Stimulated activated CD4-positive, alpha-beta T cell treated with anti-CD3 and anti-CD28 coated beads, Interleukin-4, amount 100 ng/mL, for 48 hours (primary cell): ENCODE measurements around the gene P2RY11.

ENCODE experiments used
- DNase-seq, 2 donors: peaks; one replicate each; pipeline ENCODE4 v3.0.0-alpha.2; 2020; ENCODE audit warnings: low read depth in 2 of 2

Gene P2RY11

GRCh38 chr19:10113964-10114650 lies 2.6 kb downstream of the P2RY11 start:
- DNase-seq = no peak

- DNase-seq = no peak
Measured at GRCh38 chr19:10114651-10115391, 3.3 kb downstream of the P2RY11 start.

GRCh38 chr19:10115392-10116084 lies 4.0 kb downstream of the P2RY11 start:
- DNase-seq = no peak

GRCh38 chr19:10116085-10116865 lies 4.8 kb downstream of the P2RY11 start:
- no peak for DNase-seq

DNA sequence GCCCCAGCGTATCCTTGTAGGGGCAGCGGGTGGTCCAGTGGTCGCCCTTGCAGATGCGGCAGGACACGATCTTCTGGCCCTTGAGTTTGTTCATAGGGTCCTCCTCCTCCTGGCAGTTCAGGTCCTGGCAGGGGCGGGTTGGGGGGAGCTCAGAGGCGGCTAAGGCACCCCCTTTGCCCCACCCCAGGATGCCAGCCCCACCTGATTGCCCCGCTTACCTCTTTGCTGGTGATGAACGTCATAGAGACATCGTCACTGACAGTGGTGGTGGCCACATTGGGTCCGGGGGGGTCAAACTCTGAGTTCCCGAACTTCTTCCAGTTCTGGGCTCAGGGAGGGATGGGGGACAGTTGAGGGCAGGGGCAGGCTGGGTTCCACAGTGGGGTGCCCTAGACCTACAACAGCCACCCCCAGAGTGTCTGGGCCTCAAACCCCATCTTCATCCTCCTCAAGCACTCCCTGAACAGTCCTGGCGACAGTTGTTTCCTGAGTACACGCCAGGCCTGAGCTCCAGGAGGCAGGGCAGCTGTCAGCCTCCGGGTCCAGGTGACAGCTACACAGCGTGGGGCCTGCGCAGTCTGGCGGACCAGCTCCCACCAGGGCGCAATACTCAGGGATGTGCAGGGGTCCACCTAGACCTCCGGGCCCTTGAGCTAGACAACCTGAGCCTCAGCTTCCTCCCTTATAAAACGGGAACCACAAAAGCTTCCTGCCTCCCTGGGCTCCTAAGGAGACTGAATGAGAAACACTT lies 5.5 kb downstream of the P2RY11 start:
- DNase-seq = no peak

DNA sequence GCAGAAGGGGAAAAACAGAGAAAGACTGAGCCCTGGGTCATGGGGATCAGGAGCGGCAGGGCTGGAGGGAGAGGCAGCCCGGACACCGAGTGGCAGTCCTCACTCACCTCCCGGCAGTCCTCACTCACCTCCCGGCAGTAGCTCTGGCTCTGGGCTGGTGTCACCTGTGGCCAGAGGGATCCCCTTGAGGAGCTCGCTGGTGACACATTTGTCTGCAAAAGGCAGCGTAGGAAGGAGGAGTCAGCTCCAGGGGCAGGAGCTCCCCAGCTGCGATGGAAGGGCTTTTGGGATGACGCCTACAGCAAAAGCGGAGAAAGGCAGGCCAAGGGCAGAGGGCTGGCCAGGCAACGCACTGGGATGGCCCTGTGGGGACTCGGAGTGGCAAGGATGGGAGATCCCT lies 7.5 kb downstream of the P2RY11 start:
- no peak for DNase-seq

DNA sequence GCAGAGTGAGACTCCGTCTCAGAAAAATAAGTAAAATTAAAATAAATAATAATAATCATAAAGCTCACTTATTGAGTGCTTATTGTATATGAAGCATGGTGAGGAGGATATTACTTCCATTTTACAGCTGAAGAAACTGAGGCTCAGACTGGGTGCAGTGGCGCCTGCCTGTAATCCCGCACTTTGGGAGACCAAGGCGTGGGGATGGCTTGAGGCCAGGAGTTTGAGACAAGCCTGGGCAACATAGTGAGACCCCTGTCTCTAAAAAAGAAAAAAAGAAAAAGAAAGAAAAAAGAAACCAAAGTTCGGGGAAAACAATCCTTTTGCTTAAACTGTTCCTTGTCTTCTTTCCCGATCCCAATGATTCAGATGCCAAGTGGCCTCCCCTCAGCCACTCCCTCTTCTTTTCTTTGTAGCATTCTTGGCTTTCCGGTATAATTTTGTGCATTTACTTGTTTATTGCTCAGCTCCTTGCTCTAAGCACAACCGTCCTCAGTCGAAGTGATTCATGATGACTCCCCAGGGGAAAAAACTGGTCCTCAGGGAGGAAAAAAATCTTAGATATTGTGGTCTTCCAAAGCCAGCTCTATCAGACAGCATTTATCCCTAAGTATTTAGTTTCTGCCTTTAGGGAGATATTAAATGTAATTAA lies 9.2 kb downstream of the P2RY11 start:
- no peak for DNase-seq

DNA sequence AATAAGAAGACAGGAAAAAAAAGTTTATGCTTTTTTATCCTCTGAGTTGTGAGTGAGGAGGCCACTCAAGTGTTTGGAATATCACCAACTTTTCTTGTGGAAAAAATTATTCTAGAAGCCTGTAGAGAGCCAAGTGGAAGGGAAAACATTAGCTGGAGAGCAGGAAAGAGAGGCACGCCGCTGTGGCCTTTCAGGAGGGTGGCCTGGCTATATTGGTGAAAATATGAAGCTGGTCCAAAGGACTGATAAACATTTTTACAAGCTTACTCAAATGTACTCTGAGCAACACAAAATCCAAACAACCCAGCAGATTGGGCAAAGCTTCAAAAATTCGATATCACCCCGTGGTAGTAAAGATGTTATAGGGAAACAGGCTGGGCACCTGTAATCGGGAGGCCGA lies 10.6 kb downstream of the P2RY11 start:
- DNase-seq = no peak

- no peak for DNase-seq
Measured at GRCh38 chr19:10124429-10124828, 12.9 kb downstream of the P2RY11 start.

DNA sequence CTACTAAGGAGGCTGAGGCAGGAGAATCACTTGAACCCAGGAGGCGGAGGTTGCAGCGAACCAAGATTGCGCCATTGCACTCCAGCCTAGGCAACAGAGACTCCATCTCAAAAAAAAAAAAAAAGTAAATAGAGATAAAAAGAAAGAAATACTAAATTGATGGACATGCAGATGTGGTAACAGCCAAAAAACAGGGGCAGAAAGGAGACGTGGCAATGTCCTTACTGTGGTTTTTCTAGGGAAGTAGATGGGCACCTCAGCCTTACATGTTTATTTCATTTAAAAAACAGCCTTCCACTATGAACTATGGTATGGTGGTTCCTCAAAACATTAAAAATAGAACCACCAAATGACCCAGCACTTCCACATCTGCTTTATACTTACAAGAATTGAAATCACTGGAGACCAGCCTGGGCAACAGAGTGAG lies 14.7 kb downstream of the P2RY11 start:
- DNase-seq = no peak

DNA sequence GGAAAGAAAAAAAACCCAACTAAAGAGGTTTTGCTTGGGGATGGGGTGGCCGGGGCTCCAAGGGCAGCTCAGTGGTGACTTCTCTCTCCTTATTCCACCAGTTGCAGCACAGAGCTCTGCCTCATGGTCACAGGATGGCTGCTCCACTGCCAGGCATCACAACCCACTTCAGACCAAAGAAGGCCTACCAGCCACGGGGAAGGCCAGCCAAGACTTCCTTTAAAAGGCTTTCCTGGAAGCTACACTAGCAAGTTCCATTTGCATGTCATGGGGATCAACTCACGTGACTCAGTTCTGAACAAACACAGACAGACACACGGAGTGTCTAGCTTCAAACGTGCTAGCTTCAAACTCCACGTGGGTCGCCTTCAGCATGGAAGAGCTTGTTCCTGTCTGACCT lies 21.4 kb downstream of the P2RY11 start:
- DNase-seq = no peak

DNA sequence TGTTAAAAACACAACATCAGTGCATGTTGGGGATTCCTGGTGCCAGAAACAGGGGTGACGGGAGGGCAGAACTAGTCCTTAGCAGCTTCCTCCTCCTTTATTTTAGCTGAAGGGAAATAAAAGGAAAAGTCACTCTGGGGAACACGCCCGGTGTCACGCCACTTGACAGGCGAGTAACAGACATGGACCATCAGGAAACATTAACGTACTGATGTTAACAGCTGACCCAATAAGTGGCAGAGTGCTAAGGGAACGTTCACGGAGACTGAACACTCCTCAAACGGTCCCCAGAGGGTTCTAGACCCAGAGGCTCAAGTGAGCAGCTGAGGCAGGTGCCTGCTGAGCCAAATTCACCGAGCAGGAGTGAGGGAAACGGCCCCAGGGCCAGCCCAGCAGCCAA lies 22.1 kb downstream of the P2RY11 start:
- DNase-seq = no peak

DNA sequence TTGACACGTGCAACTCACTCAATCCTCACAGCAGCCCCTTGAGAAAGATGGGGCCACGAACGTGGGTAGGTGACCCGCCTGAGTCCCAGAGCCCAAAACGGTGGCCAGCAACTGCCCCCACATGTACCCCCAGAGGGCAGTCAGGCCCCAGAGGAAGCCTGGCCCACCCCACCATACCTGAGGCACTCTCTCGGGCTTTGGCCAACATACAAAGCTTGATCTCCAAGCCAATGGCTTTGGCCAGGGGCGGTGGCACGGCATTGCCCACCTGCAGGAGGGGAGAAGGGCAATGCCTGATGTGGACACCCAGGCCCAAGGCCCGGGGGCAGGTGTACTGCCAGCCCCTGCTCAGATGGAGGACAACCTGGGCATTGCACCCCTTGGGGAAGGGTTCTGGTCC lies 22.5 kb downstream of the P2RY11 start:
- DNase-seq = no peak

GRCh38 chr19:10135551-10136334 lies 24.2 kb downstream of the P2RY11 start:
- no peak for DNase-seq

- DNase-seq = no peak
Measured at GRCh38 chr19:10136936-10137335, 25.4 kb downstream of the P2RY11 start.

DNA sequence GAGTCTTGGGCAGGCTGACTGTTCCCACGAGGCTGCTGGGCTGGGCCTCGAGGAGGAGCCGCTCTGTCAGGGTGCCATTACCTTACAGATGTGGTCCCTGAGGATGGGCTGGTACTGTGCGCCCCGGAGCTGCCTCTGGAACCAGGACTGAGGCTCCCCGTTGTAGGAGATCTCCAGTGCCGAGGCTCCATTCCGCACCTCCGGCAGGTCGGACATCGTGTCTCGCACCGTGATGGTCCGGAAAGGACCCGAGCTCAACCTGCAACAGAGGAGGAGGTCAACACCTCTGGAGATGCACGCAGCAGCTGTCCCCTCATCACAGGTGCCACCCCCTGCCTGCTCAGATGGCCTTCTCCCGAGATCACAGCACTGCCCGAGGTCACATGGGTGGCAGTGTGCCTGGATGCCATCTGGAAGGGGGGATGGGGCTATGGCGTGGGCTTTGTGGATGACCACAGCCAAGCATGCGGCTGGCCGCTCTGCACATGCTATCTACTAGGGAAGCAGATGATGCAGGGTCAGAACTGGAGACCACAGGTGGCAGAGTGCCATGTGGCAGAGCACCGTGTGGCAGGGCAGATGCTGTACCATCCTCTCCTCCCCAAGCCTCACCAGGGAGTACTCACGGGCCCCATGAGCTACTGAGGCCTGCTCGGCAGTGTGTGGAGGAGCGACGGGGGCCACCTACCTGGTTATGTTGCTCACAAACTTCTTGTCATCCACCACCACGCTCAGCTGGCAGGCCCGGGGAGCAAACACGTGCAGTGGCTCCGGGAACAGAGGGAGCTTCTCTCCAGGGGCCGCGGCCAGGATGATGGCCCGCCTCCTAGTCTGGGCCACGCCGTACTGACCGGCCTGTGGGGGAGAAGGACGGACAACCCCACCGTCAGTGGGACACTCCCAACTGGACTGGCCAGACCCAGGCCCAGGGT lies 26.5 kb downstream of the P2RY11 start:
- DNase-seq = no peak

DNA sequence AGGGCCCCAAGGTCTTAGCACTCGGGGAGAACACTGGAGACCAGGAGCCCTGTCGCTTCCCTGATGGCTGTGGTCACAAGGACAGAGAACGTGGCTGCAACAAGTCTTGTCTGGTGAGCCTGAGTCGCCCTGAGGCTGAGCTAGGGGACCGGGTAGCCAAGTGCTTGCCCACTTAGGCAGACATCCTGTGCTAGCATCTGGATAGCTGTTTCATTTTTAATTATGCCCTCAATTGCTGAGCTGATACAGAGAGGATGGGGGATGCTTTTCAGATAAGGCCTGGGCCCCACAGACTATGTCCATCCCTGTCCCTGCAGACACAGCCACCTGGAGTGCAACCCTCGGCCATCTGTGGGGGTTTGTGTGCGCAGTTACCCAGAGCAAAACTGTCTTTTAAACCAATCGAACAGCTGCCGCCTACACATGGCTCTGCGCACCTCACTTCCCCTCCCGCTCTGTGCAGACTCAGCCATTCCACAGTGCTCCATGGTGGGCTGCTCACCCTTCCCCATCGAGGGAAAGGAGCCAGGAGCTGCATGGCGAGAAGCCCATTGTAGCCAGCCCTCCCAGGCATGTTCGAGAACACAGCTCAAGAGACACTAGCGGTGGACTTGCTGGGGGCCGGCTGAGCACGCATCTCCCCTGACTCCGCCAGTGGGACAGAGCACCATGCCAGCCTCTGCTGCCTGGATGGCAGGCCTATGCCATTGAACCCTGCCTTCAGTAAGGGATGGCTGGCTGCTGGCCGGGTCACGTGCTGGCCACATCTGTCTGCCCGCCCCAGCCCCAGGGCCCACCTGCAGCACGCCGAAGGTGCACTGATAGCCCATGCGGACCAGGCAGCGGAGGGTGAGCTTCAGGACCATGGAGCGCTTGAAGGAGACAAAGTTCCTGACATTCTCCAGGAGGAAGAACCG lies 27.6 kb downstream of the P2RY11 start:
- DNase-seq = no peak

DNA sequence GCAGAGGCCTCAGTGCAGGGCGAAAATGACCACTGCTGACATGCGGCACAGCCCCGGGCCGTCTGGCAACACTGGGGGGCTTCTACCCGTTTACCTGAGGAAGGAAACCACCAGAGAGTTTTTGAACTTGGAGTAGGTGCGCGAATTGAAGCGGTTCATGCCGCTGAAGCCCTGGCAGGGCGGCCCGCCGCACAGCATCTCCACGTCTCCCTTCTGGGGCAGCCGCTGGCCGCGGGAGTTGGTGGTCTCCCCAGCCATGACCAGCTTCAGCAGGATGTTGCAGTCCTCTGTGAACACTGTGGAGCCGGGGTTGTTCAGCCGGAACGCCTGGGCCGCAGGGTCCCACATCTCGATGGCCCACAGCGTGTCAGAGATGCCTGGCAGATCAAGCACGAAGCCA lies 28.5 kb downstream of the P2RY11 start:
- no peak for DNase-seq
